Astrocyte (in vitro differentiated cells and primary cell): Measurements from ENCODE around the gene OR6B1. TPM values are rescaled to one million over a fixed set of nuclear protein-coding genes. Genes with fewer than 3 reads are reported as not detected.

Experiments used
- DNase-seq: peaks from one replicate; pipeline ENCODE4 v3.0.0-alpha.2; 2010; ENCODE audit warnings: low read depth
- FAIRE-seq: peaks from 2 replicates; lab custom pipeline; 2011; peaks lifted over from hg19 to GRCh38; lab: Jason Lieb, UNC
- H2AFZ ChIP-seq: 2 replicates; pipeline ENCODE4 v1.6.0; 2012; ENCODE audit warnings: low read depth, low read length, inconsistent platforms
- H3K27ac ChIP-seq: 2 replicates; pipeline ENCODE4 v1.5.1; 2011; ENCODE audit warnings: low read depth, low read length, inconsistent platforms
- H3K27me3 ChIP-seq: 2 replicates; pipeline ENCODE4 v1.6.0; 2011; ENCODE audit warnings: low read length, inconsistent platforms; ENCODE audit not compliant: insufficient read depth
- H3K36me3 ChIP-seq: 2 replicates; pipeline ENCODE4 v1.5.1; 2011; ENCODE audit warnings: low read length, inconsistent platforms; ENCODE audit not compliant: insufficient read depth
- H3K4me1 ChIP-seq: 2 replicates; pipeline ENCODE4 v1.5.1; 2011; ENCODE audit warnings: low read length, inconsistent platforms; ENCODE audit not compliant: insufficient read depth
- H3K4me2 ChIP-seq: 2 replicates; pipeline ENCODE4 v1.6.0; 2012; ENCODE audit warnings: low read length, inconsistent platforms
- H3K4me3 ChIP-seq: 2 replicates; pipeline ENCODE4 v1.5.1; 2011; ENCODE audit warnings: low read depth, mild to moderate bottlenecking, low read length, inconsistent platforms; ENCODE audit not compliant: insufficient read depth
- H3K79me2 ChIP-seq: 2 replicates; pipeline ENCODE4 v1.6.0; 2012; ENCODE audit warnings: mild to moderate bottlenecking, low read length, inconsistent platforms; ENCODE audit not compliant: insufficient read depth
- H3K9ac ChIP-seq: 2 replicates; pipeline ENCODE4 v1.6.0; 2012; ENCODE audit warnings: mild to moderate bottlenecking, low read length, inconsistent platforms
- H3K9me3 ChIP-seq: 2 replicates; pipeline ENCODE4 v1.5.1; 2012; ENCODE audit warnings: low read depth, mild to moderate bottlenecking, low read length, inconsistent platforms; ENCODE audit not compliant: insufficient read depth
- H4K20me1 ChIP-seq: 2 replicates; pipeline ENCODE4 v1.6.0; 2012; ENCODE audit warnings: low read length, inconsistent platforms; ENCODE audit not compliant: insufficient read depth
- H3K27ac Mint-ChIP-seq: one replicate; pipeline ENCODE4 v1.8.0; 2021; ENCODE audit warnings: mild to moderate bottlenecking, mixed read lengths; ENCODE audit not compliant: unreplicated experiment
- H3K27me3 Mint-ChIP-seq: one replicate; pipeline ENCODE4 v1.8.0; 2021; ENCODE audit warnings: low read depth, mixed read lengths; ENCODE audit not compliant: unreplicated experiment
- H3K36me3 Mint-ChIP-seq: one replicate; pipeline ENCODE4 v1.8.0; 2021; ENCODE audit warnings: low read depth, mixed read lengths; ENCODE audit not compliant: unreplicated experiment
- H3K4me1 Mint-ChIP-seq: one replicate; pipeline ENCODE4 v1.8.0; 2021; ENCODE audit warnings: low read depth, mixed read lengths; ENCODE audit not compliant: unreplicated experiment
- H3K4me3 Mint-ChIP-seq: one replicate; pipeline ENCODE4 v1.8.0; 2021; ENCODE audit warnings: mild to moderate bottlenecking, moderate library complexity, mixed read lengths; ENCODE audit not compliant: unreplicated experiment
- H3K9me3 Mint-ChIP-seq: one replicate; pipeline ENCODE4 v1.8.0; 2021; ENCODE audit warnings: mild to moderate bottlenecking, mixed read lengths; ENCODE audit not compliant: unreplicated experiment
- CTCF ChIP-seq: IDR thresholded peaks from 2 replicates; pipeline ENCODE4 v1.5.1; 2011; ENCODE audit warnings: low read depth, mild to moderate bottlenecking, inconsistent platforms, low read length, moderate library complexity; ENCODE audit not compliant: insufficient read depth
- EZH2 ChIP-seq: IDR thresholded peaks from 2 replicates; pipeline ENCODE4 v1.6.1; 2012; ENCODE audit warnings: mild to moderate bottlenecking, low read length, inconsistent platforms; ENCODE audit not compliant: insufficient read depth
- total RNA-seq: library from RNA; stranded (reverse); gene quantifications from 2 replicates; pipeline ENCODE4 v1.2.1, GENCODE V29; 2021

The OR6B1 gene
- total RNA-seq, 1 donor from 2014 or later: not detected

GRCh38 chr7:143965280-143965679 lies 34.8 kb upstream of the OR6B1 start:
- no peak overlapping the region for H3K9ac ChIP-seq
- no peaks in the 10 kb centered on the region for H3K9me3 Mint-ChIP-seq
- H3K36me3 ChIP-seq: no peaks in the 10 kb centered on the region
- no peaks in the 10 kb centered on the region for H3K27me3 ChIP-seq
- no peak overlapping the region for H3K27ac ChIP-seq
- H3K4me3 ChIP-seq: no peak overlapping the region
- H3K27me3 Mint-ChIP-seq: no peaks in the 10 kb centered on the region
- no peaks in the 10 kb centered on the region for H3K4me1 ChIP-seq
- no peaks in the 10 kb centered on the region for H3K79me2 ChIP-seq
- no peak overlapping the region for H3K4me2 ChIP-seq
- no peak overlapping the region for H3K4me3 Mint-ChIP-seq
- no peaks in the 10 kb centered on the region for H3K4me1 Mint-ChIP-seq
- no peaks in the 10 kb centered on the region for H3K36me3 Mint-ChIP-seq
- no peak for TF ChIP-seq EZH2
- TF ChIP-seq CTCF: no peak
- no peaks in the 10 kb centered on the region for H4K20me1 ChIP-seq
- no peak overlapping the region for H2AFZ ChIP-seq
- no peak for FAIRE-seq
- H3K9me3 ChIP-seq: no peaks in the 10 kb centered on the region
- no peak overlapping the region for H3K27ac Mint-ChIP-seq
- no peak for DNase-seq

DNA sequence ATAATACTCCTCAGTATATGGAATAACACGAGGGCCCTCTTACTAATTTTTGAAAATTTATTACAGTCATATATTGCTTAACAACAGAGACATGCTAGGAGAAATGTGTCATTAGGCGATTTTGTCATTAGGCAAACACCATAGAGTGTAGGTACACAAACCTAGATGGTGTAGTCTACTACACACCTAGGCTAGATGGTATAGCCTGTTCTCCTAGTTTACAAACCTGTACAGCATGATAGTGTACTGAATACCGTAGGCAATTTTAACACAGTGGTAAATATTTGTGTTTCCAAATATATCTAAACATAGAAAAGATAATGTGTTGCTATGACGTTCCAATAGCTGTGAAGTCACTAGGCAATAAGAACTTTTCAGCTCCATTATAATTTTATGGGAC lies 32.7 kb upstream of the OR6B1 start:
- H3K27ac Mint-ChIP-seq: no peak overlapping the region
- no peaks in the 10 kb centered on the region for H4K20me1 ChIP-seq
- DNase-seq (no peak), FAIRE-seq (no peak)
- no peak overlapping the region for H3K4me2 ChIP-seq
- H3K4me1 Mint-ChIP-seq: no peaks in the 10 kb centered on the region
- H2AFZ ChIP-seq: no peak overlapping the region
- H3K27me3 ChIP-seq: no peaks in the 10 kb centered on the region
- H3K4me3 ChIP-seq: no peak overlapping the region
- TF ChIP-seq CTCF (no peak), EZH2 (no peak)
- H3K27ac ChIP-seq: no peak overlapping the region
- H3K4me1 ChIP-seq: no peaks in the 10 kb centered on the region
- no peak overlapping the region for H3K9ac ChIP-seq
- H3K27me3 Mint-ChIP-seq: no peaks in the 10 kb centered on the region
- H3K36me3 Mint-ChIP-seq: no peaks in the 10 kb centered on the region
- no peak overlapping the region for H3K4me3 Mint-ChIP-seq
- no peaks in the 10 kb centered on the region for H3K79me2 ChIP-seq
- no peaks in the 10 kb centered on the region for H3K36me3 ChIP-seq
- H3K9me3 Mint-ChIP-seq: no peaks in the 10 kb centered on the region
- H3K9me3 ChIP-seq: no peaks in the 10 kb centered on the region

DNA sequence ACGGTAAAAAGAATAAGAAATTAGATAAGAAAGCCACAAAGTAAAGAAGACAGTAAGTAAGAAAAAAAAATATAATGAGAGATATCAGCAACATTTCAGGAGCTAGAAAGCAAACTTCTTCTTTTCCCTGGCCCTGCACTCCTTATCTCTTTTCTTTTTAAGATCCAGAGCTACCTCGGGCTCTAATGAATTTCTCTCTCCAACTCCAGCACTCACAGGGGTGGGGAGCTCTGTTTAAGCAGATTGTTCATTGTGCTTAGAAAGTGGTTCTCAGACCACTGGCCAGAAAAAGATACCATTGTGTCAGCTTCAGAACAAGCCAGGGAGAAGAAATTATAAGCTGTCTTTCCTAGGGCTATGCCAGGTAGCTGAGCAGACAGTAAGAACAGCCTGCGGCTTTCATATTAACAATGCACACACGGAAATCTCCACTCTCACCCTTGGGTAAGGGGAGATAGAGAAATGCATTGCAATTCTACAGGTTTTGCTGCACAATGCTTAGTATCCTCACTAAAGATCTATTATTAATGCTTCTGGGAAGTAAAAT lies 26.2 kb upstream of the OR6B1 start:
- no peak for FAIRE-seq
- no peaks in the 10 kb centered on the region for H3K36me3 Mint-ChIP-seq

More for the DNA sequence above, 26.2 kb upstream of the OR6B1 start:
- H3K27me3 Mint-ChIP-seq: no peaks in the 10 kb centered on the region
- Histone ChIP-seq H3K4me3 (no peak overlapping the region), H3K36me3 (no peaks in the 10 kb centered on the region), H3K4me2 (no peak overlapping the region), H3K27ac (no peak overlapping the region), H3K79me2 (no peaks in the 10 kb centered on the region), H3K9ac (no peak overlapping the region), H3K9me3 (no peaks in the 10 kb centered on the region), H4K20me1 (no peaks in the 10 kb centered on the region), H2AFZ (no peak overlapping the region), H3K27me3 (no peaks in the 10 kb centered on the region), H3K4me1 (no peaks in the 10 kb centered on the region)
- no peaks in the 10 kb centered on the region for H3K9me3 Mint-ChIP-seq
- TF ChIP-seq CTCF (no peak), EZH2 (no peak)
- DNase-seq: no peak
- no peak overlapping the region for H3K4me3 Mint-ChIP-seq
- H3K27ac Mint-ChIP-seq: no peak overlapping the region
- peaks cover 4% of the 10 kb centered on the region for H3K4me1 Mint-ChIP-seq
